CD4-positive, alpha-beta T cell (primary cell): ENCODE measurements around the gene USP2. TPM values are rescaled to one million over a fixed set of nuclear protein-coding genes. Genes with fewer than 3 reads are reported as not detected.
A peak's percentile ranks its signal among the peaks of the same experiment; 100 is the strongest.

Experiments used
- ATAC-seq: fragments of 200-7000 bp; cut with Tn5 transposase; one replicate; pipeline ENCODE4 v1.10.0; 2022; ENCODE audit warnings: mild to moderate bottlenecking; ENCODE audit not compliant: poor library complexity
- CTCF ChIA-PET: fragments of 350-600 bp; sonication (Branson Sonifier 250); formaldehyde crosslinking; loops from one replicate; lab custom pipeline; 2021; ENCODE audit warnings: antibody characterized with exemption, inconsistent platforms; lab: Charles Lee
- POLR2A ChIA-PET: fragments of 350-600 bp; sonication (Branson Sonifier 250); formaldehyde crosslinking; loops from one replicate; lab custom pipeline; 2021; ENCODE audit warnings: antibody characterized with exemption, inconsistent platforms; lab: Charles Lee
- DNase-seq, 14 experiments: peaks; one replicate each; pipeline ENCODE4 v3.0.0-alpha.2; 2013 to 2020; ENCODE audit warnings: mixed read lengths in 2 of 14
- H3K27ac ChIP-seq, 2 donors: one replicate each; pipeline versions ENCODE4 v1.5.1 to v1.7.0; 2013; ENCODE audit warnings: low read length in 2 of 2, low read depth in 1 of 2, mild to moderate bottlenecking in 1 of 2
- H3K27me3 ChIP-seq, 2 experiments: 1 replicate in 1 of 2; 2 replicates in 1 of 2; pipeline versions ENCODE4 v1.6.1 to v1.7.0; 2013; ENCODE audit warnings: low read length in 2 of 2, control low read depth in 1 of 2, mild to moderate bottlenecking in 1 of 2, moderate library complexity in 1 of 2; ENCODE audit not compliant: insufficient read depth in 2 of 2, control insufficient read depth in 1 of 2
- H3K36me3 ChIP-seq: one replicate; pipeline ENCODE4 v1.6.1; 2013; ENCODE audit warnings: low read length, control low read depth; ENCODE audit not compliant: insufficient read depth
- H3K4me1 ChIP-seq: one replicate; pipeline ENCODE4 v1.6.1; 2013; ENCODE audit warnings: low read length, control low read depth; ENCODE audit not compliant: insufficient read depth
- H3K4me3 ChIP-seq: one replicate; pipeline ENCODE4 v1.5.1; 2013; ENCODE audit warnings: mild to moderate bottlenecking, low read length, moderate library complexity
- H3K9me3 ChIP-seq, 2 experiments: 1 replicate in 1 of 2; 2 replicates in 1 of 2; pipeline versions ENCODE4 v1.6.1 to v1.7.0; 2013; ENCODE audit warnings: low read length in 2 of 2, mild to moderate bottlenecking in 2 of 2, control low read depth in 1 of 2, moderate library complexity in 1 of 2; ENCODE audit not compliant: control insufficient read depth in 1 of 2, insufficient read depth in 1 of 2
- H3K27ac Mint-ChIP-seq: one replicate; pipeline ENCODE4 v1.8.0; 2020; ENCODE audit warnings: mixed read lengths
- H3K27me3 Mint-ChIP-seq: one replicate; pipeline ENCODE4 v1.8.0; 2021; ENCODE audit warnings: mixed read lengths
- H3K36me3 Mint-ChIP-seq: one replicate; pipeline ENCODE4 v1.8.0; 2021; ENCODE audit warnings: low read depth, mixed read lengths
- H3K4me1 Mint-ChIP-seq: one replicate; pipeline ENCODE4 v1.8.0; 2021; ENCODE audit warnings: low read depth, mixed read lengths
- H3K4me3 Mint-ChIP-seq: one replicate; pipeline ENCODE4 v1.8.0; 2020; ENCODE audit warnings: mild to moderate bottlenecking, mixed read lengths
- H3K9me3 Mint-ChIP-seq: one replicate; pipeline ENCODE4 v1.8.0; 2020; ENCODE audit warnings: mixed read lengths
- CTCF ChIP-seq: fragments of 200-600 bp; IDR thresholded peaks from one replicate; pipeline ENCODE4 v1.8.0; 2022; ENCODE audit warnings: antibody characterized with exemption, mild to moderate bottlenecking
- intact Hi-C, 2 experiments: fragments of 100-400 bp; cut with DNase I in 1 of 2; cut with micrococcal nuclease in 1 of 2; formaldehyde crosslinking; loops; one replicate each; pipeline versions ENCODE4 v1.15.1 to v1.9.0; 2023 to 2025; cut with DNase I, micrococcal nuclease
- total RNA-seq, 174 experiments: library from RNA in 2 of 174; stranded (reverse) in 2 of 174; gene quantifications; one replicate each; pipeline ENCODE4 v1.2.3 and lab custom pipeline; 2021 to 2026

The USP2 gene
- total RNA-seq, 2 experiments from 2014 or later: 2.0 to 2.6 TPM

GRCh38 chr11:119344291-119345010, 37.0 kb downstream of the USP2 start:
- Mint-ChIP-seq H3K4me3 (no peak overlapping the region), H3K36me3 (no peaks in the 10 kb centered on the region), H3K4me1 (peaks cover 7% of the 10 kb centered on the region), H3K27me3 (peaks cover 60% of the 10 kb centered on the region), H3K27ac (no peak overlapping the region), H3K9me3 (no peaks in the 10 kb centered on the region)
- H3K4me3 ChIP-seq: no peak overlapping the region
- no peaks in the 10 kb centered on the region for H3K36me3 ChIP-seq
- POLR2A ChIA-PET: no interaction called here
- intact Hi-C loops: no loop called here
- H3K27me3 ChIP-seq: peaks cover 22 to 35% of the 10 kb centered on the region in 2 experiments
- no peak for TF ChIP-seq CTCF
- H3K27ac ChIP-seq: no peak overlapping the region
- ATAC-seq (no peak), DNase-seq (no peak)
- peaks cover 17% of the 10 kb centered on the region for H3K4me1 ChIP-seq
- H3K9me3 ChIP-seq: peaks cover 0 to 9% of the 10 kb centered on the region in 2 experiments
- CTCF ChIA-PET: interaction anchor here (1.3 kb wide), 1 partner anchor 37 kb away, joined by 3 read pairs; the partner anchor contains the start of gene USP2

GRCh38 chr11:119343726-119344125, 37.8 kb downstream of the USP2 start:
- Mint-ChIP-seq H3K27ac (no peak overlapping the region), H3K27me3 (peaks cover 67% of the 10 kb centered on the region), H3K9me3 (no peaks in the 10 kb centered on the region), H3K36me3 (no peaks in the 10 kb centered on the region), H3K4me3 (no peak overlapping the region), H3K4me1 (peaks cover 11% of the 10 kb centered on the region)
- peaks cover 22% of the 10 kb centered on the region for H3K4me1 ChIP-seq
- intact Hi-C loops: no loop called here
- H3K27ac ChIP-seq: no peak overlapping the region
- no peaks in the 10 kb centered on the region for H3K36me3 ChIP-seq
- H3K9me3 ChIP-seq: peaks cover 0 to 12% of the 10 kb centered on the region in 2 experiments
- ChIA-PET POLR2A (no interaction called here), CTCF (interaction anchor here (1.3 kb wide), 1 partner anchor 12 kb away, joined by 4 read pairs; no protein-coding TSS in a partner anchor)
- TF ChIP-seq CTCF: no peak
- ATAC-seq (no peak), DNase-seq (no peak)
- H3K27me3 ChIP-seq: peaks cover 29 to 42% of the 10 kb centered on the region in 2 experiments
- H3K4me3 ChIP-seq: no peak overlapping the region

- peaks cover 30% of the 10 kb centered on the region for H3K4me1 ChIP-seq
- H3K27me3 Mint-ChIP-seq: peaks cover 70% of the 10 kb centered on the region
- intact Hi-C loops: no loop called here
- H3K4me1 Mint-ChIP-seq: peaks cover 18% of the 10 kb centered on the region
- H3K9me3 Mint-ChIP-seq: no peaks in the 10 kb centered on the region
- no peak overlapping the region for H3K4me3 ChIP-seq
- ATAC-seq: no peak
- H3K36me3 ChIP-seq: no peaks in the 10 kb centered on the region
- ChIA-PET CTCF (interaction anchor here (1.3 kb wide), 1 partner anchor 14 kb away, joined by 4 read pairs; no protein-coding TSS in a partner anchor), POLR2A (no interaction called here)
- H3K27ac Mint-ChIP-seq: no peak overlapping the region
- H3K27me3 ChIP-seq: peaks cover 34 to 45% of the 10 kb centered on the region in 2 experiments
- no peak overlapping the region for H3K4me3 Mint-ChIP-seq
- no peak overlapping the region for H3K27ac ChIP-seq
- no peak for TF ChIP-seq CTCF
- peak in 1 of 14 experiments; percentile 24 for DNase-seq
- peaks cover 5% of the 10 kb centered on the region for H3K36me3 Mint-ChIP-seq
- peaks cover 0 to 12% of the 10 kb centered on the region in 2 experiments for H3K9me3 ChIP-seq
Measured at GRCh38 chr11:119342362-119343130, 38.9 kb downstream of the USP2 start.
